Sigmoid colon (tissue), 3 donors: ENCODE results near the gene OR4F15.

Experiments
- CTCF ChIP-seq, 4 experiments: fragments of 450-650 bp in 3 of 4; fragments of 200-600 bp in 1 of 4; IDR thresholded peaks; one replicate each; pipeline ENCODE4 v1.5.1; 2016 to 2019; ENCODE audit warnings: antibody characterized with exemption in 4 of 4, mild to moderate bottlenecking in 3 of 4, moderate library complexity in 2 of 4
- POLR2A ChIP-seq, 2 donors: fragments of 450-650 bp; IDR thresholded peaks; one replicate each; pipeline ENCODE4 v1.6.1; 2016; ENCODE audit warnings: antibody characterized with exemption in 2 of 2, mild to moderate bottlenecking in 2 of 2, moderate library complexity in 2 of 2

- TF ChIP-seq CTCF (IDR thresholded peaks at IDR 0.05): no peak
- no peak for TF ChIP-seq POLR2A (IDR thresholded peaks at IDR 0.05)
Measured at GRCh38 chr15:101801048-101801447, 11.0 kb upstream of the OR4F15 start.
